HepG2 (cell line): Measurements from ENCODE around the gene ZNF157. TPM values are rescaled to one million over a fixed set of nuclear protein-coding genes. Genes with fewer than 3 reads are reported as not detected.

ENCODE experiments used
- ATF7-NPFF ChIP-seq: sonication (generic); formaldehyde crosslinking; IDR thresholded peaks from 2 replicates; pipeline ENCODE4 v1.8.1; 2023; ENCODE audit warnings: mild to moderate bottlenecking, low read depth, missing genetic modification reagents, moderate library complexity
- EZH2 ChIP-seq: conservative IDR thresholded peaks from 2 replicates; pipeline ENCODE4 v1.6.1; 2012; ENCODE audit warnings: mild to moderate bottlenecking, low read depth, low read length, moderate library complexity
- HMG20B ChIP-seq: conservative IDR thresholded peaks from 2 replicates; pipeline ENCODE4 v1.6.1; 2016; ENCODE audit warnings: missing genetic modification reagents, missing compliant biosample characterization
- IRX3 ChIP-seq: sonication (generic); formaldehyde crosslinking; IDR thresholded peaks from 2 replicates; pipeline ENCODE4 v1.8.1; 2023; ENCODE audit warnings: mild to moderate bottlenecking, low read depth, missing genetic modification reagents, borderline replicate concordance
- NFKBIZ ChIP-seq: IDR thresholded peaks from 2 replicates; pipeline ENCODE4 v1.6.1; 2018; ENCODE audit warnings: missing genetic modification reagents, missing compliant biosample characterization
- ZNF776 ChIP-seq: sonication (generic); formaldehyde crosslinking; IDR thresholded peaks from 2 replicates; pipeline ENCODE4 v1.4.0; 2020; ENCODE audit warnings: mild to moderate bottlenecking, missing genetic modification reagents
- polyA plus RNA-seq, 8 experiments: library from polyadenylated mRNA; depleted of rRNA in 3 of 8; stranded (reverse) in 7 of 8; unstranded in 1 of 8; fragments of >200 nt; fragmentation: Illumina TruSeq in 4 of 8; extraction: Trizol in 4 of 8; gene quantifications; 2 replicates each; pipeline versions ENCODE4 v1.2.1 to v1.2.3, GENCODE V29; 2011 to 2016; ENCODE audit warnings: low read depth in 4 of 8, missing spikeins in 1 of 8, mixed read lengths in 1 of 8; ENCODE audit not compliant: insufficient read depth in 1 of 8
- small RNA-seq, 3 experiments: library from RNA; depleted of rRNA; stranded (forward); fragments of <200 nt; gene quantifications; one replicate each; pipeline ENCODE3, GENCODE V24; 2012; ENCODE audit warnings: low read depth in 2 of 3, low replicate concordance in 1 of 3; ENCODE audit not compliant: insufficient read length in 3 of 3, insufficient read depth in 2 of 3
- total RNA-seq, 5 experiments: library from RNA; depleted of rRNA; stranded (reverse); fragments of >200 nt; fragmentation: Illumina TruSeq; extraction: Trizol; gene quantifications; 2 replicates each; pipeline ENCODE4 v1.2.3, GENCODE V29; 2016; ENCODE audit warnings: low read depth in 1 of 5
- TF ChIP-seq, protein P1 (sequence below): sonication (generic); formaldehyde crosslinking; IDR thresholded peaks from 2 replicates; pipeline ENCODE4 v1.8.0; 2022; ENCODE audit warnings: low read depth, missing genetic modification reagents
- TF ChIP-seq, protein P2 (sequence below): sonication (generic); formaldehyde crosslinking; IDR thresholded peaks from 2 replicates; pipeline ENCODE4 v1.4.0; 2020; ENCODE audit warnings: missing genetic modification reagents, borderline replicate concordance
- TF ChIP-seq, protein P3 (sequence below): sonication (generic); formaldehyde crosslinking; IDR thresholded peaks from 2 replicates; pipeline ENCODE4 v1.4.0; 2020; ENCODE audit warnings: low read depth, mild to moderate bottlenecking, missing genetic modification reagents

ZNF157 gene
- total and polyA plus RNA-seq, 2 of the 13 experiments (the other 11 are each of a cell fraction or from before 2014, with no cell fraction given) = not detected

DNA sequence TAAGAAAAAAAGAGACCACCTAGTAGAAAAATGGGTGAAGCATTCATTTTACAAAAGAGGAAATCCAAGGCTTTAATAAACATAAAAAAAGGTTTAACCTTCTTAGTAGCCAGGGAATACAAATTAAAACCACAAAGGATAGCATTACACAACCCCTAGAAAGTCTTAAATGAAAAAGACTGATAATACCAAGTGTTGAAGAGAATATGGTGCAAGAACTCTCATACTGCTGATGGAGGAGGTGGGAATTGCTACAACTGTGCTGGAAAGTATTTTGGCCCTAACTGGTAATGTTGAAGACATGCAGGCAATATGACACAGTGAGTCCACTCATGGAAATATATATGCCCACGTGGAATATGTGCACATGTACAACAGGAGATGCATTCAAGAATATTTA, 90.2 kb downstream of the ZNF157 start (continued):
- TF ChIP-seq, protein P1, sequence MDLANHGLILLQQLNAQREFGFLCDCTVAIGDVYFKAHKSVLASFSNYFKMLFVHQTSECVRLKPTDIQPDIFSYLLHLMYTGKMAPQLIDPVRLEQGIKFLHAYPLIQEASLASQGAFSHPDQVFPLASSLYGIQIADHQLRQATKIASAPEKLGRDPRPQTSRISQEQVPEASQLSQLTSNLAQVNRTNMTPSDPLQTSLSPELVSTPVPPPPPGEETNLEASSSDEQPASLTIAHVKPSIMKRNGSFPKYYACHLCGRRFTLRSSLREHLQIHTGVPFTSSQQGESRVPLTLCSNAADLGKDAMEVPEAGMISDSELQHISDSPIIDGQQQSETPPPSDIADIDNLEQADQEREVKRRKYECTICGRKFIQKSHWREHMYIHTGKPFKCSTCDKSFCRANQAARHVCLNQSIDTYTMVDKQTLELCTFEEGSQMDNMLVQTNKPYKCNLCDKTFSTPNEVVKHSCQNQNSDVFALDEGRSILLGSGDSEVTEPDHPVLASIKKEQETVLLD (CRISPR knock-in tag) = no peak
- TF ChIP-seq ZNF776 (CRISPR knock-in tag) (no peak), IRX3 (no peak), NFKBIZ (CRISPR knock-in tag) (no peak), HMG20B (CRISPR knock-in tag) (no peak), ATF7-NPFF (CRISPR knock-in tag) (no peak), EZH2 (no peak)
- TF ChIP-seq, protein P2, sequence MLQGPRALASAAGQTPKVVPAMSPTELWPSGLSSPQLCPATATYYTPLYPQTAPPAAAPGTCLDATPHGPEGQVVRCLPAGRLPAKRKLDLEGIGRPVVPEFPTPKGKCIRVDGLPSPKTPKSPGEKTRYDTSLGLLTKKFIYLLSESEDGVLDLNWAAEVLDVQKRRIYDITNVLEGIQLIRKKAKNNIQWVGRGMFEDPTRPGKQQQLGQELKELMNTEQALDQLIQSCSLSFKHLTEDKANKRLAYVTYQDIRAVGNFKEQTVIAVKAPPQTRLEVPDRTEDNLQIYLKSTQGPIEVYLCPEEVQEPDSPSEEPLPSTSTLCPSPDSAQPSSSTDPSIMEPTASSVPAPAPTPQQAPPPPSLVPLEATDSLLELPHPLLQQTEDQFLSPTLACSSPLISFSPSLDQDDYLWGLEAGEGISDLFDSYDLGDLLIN (CRISPR knock-in tag) = no peak
- TF ChIP-seq, protein P3, sequence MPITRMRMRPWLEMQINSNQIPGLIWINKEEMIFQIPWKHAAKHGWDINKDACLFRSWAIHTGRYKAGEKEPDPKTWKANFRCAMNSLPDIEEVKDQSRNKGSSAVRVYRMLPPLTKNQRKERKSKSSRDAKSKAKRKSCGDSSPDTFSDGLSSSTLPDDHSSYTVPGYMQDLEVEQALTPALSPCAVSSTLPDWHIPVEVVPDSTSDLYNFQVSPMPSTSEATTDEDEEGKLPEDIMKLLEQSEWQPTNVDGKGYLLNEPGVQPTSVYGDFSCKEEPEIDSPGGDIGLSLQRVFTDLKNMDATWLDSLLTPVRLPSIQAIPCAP (CRISPR knock-in tag) = no peak

Small RNAs within 50 kb of the gene (small RNA-seq; reads per million reads assigned to genes)
- 0 reads per million in 3 experiments for gene SNORA11C

Other genes with a start within 250 kb of the ZNF157 start
- 94.8 and 100 TPM in 2 replicates for gene NDUFB11, start 225.9 kb upstream of the ZNF157 start, total RNA-seq (2016; rRNA removed; fragmentation: Illumina TruSeq; extraction: Trizol)
- gene NDUFB11, start 225.9 kb upstream of the ZNF157 start, polyA plus RNA-seq (2011; rRNA removed) = 46.6 and 53.9 TPM in 2 replicates
- 41.6 and 43.1 TPM in 2 replicates for gene RBM10, start 225.4 kb upstream of the ZNF157 start, total RNA-seq (2016; rRNA removed; fragmentation: Illumina TruSeq; extraction: Trizol)
- 15.8 and 15.9 TPM in 2 replicates for gene RBM10, start 225.4 kb upstream of the ZNF157 start, polyA plus RNA-seq (2011; rRNA removed)
- gene UBA1, start 176.7 kb upstream of the ZNF157 start, total RNA-seq (2016; rRNA removed; fragmentation: Illumina TruSeq; extraction: Trizol) = 93.3 and 95.6 TPM in 2 replicates
- gene UBA1, start 176.7 kb upstream of the ZNF157 start, polyA plus RNA-seq (2011; rRNA removed) = 129 and 146 TPM in 2 replicates
- gene CDK16, start 151.9 kb upstream of the ZNF157 start, total RNA-seq (2016; rRNA removed; fragmentation: Illumina TruSeq; extraction: Trizol) = 54.0 and 64.5 TPM in 2 replicates
- gene CDK16, start 151.9 kb upstream of the ZNF157 start, polyA plus RNA-seq (2011; rRNA removed) = 221 and 225 TPM in 2 replicates
- gene USP11, start 137.6 kb upstream of the ZNF157 start, total RNA-seq (2016; rRNA removed; fragmentation: Illumina TruSeq; extraction: Trizol) = 23.8 and 33.6 TPM in 2 replicates
- 31.7 and 38.8 TPM in 2 replicates for gene USP11, start 137.6 kb upstream of the ZNF157 start, polyA plus RNA-seq (2011; rRNA removed)
- 3.9 and 7.2 TPM in 2 replicates for gene ZNF41, start 112.6 kb downstream of the ZNF157 start, total RNA-seq (2016; rRNA removed; fragmentation: Illumina TruSeq; extraction: Trizol)
- 1.9 and 2.3 TPM in 2 replicates for gene ZNF41, start 112.6 kb downstream of the ZNF157 start, polyA plus RNA-seq (2011; rRNA removed)
- 15.0 and 18.0 TPM in 2 replicates for gene ARAF, start 190.6 kb downstream of the ZNF157 start, total RNA-seq (2016; rRNA removed; fragmentation: Illumina TruSeq; extraction: Trizol)
- 33.1 and 37.3 TPM in 2 replicates for gene ARAF, start 190.6 kb downstream of the ZNF157 start, polyA plus RNA-seq (2011; rRNA removed)
- gene TIMP1, start 211.9 kb downstream of the ZNF157 start, total RNA-seq (2016; rRNA removed; fragmentation: Illumina TruSeq; extraction: Trizol) = 8.2 and 12.3 TPM in 2 replicates
- gene TIMP1, start 211.9 kb downstream of the ZNF157 start, polyA plus RNA-seq (2011; rRNA removed) = 45.8 and 51.0 TPM in 2 replicates
- not detected in 2 replicates for gene SYN1, start 249.3 kb downstream of the ZNF157 start, total RNA-seq (2016; rRNA removed; fragmentation: Illumina TruSeq; extraction: Trizol)
- not detected in 2 replicates for gene SYN1, start 249.3 kb downstream of the ZNF157 start, polyA plus RNA-seq (2011; rRNA removed)